ENCODE measurements around the gene RNF150. TPM values are rescaled to one million over a fixed set of nuclear protein-coding genes. Genes with fewer than 3 reads are reported as not detected.

The RNF150 gene
- total RNA-seq, 1 experiment from 2014 or later = 0.14 TPM

GRCh38 chr4:141013899-141014298 lies 119.4 kb downstream of the RNF150 start:
- no peaks in the 10 kb centered on the region for H3K4me1 Mint-ChIP-seq (ENCODE audit: low read depth, unreplicated experiment)
- H3K27me3 Mint-ChIP-seq (ENCODE audit: insufficient read depth, unreplicated experiment) = peaks cover 8% of the 10 kb centered on the region
- H3K4me1 ChIP-seq = no peaks in the 10 kb centered on the region
- ChIA-PET CTCF (no interaction called here), POLR2A (no interaction called here)
- H3K9me3 ChIP-seq = no peaks in the 10 kb centered on the region
- H3K27me3 ChIP-seq (replicated peaks; ENCODE audit: control insufficient read depth, insufficient read depth, low read length) = peaks cover 1% of the 10 kb centered on the region; the same call in 1 of the 2 replicates
- no TSS peak for BruUV-seq (replicated peaks)
- H3K36me3 ChIP-seq (ENCODE audit: control insufficient read depth, insufficient read depth, low read length) = no peaks in the 10 kb centered on the region
- intact Hi-C loops (cut with micrococcal nuclease; ENCODE audit: unreplicated experiment) = no loop called here
- DNase-seq = no peak
- no peak for TF ChIP-seq CTCF (IDR thresholded peaks at IDR 0.05; ENCODE audit: insufficient read depth in 1 of 2, low read depth in 1 of 2, low read length in 1 of 2, severe bottlenecking in 1 of 2, unreplicated experiment in 1 of 2)
- no peaks in the 10 kb centered on the region for H3K36me3 Mint-ChIP-seq (ENCODE audit: insufficient read depth, unreplicated experiment)
- H3K27ac Mint-ChIP-seq (ENCODE audit: unreplicated experiment) = no peak overlapping the region
- H3K4me3 ChIP-seq (ENCODE audit: low read depth, low read length) = no peak overlapping the region
- H3K4me3 Mint-ChIP-seq (ENCODE audit: unreplicated experiment) = no peak overlapping the region
- no peaks in the 10 kb centered on the region for H3K9me3 Mint-ChIP-seq (ENCODE audit: unreplicated experiment)

- H3K4me3 Mint-ChIP-seq (ENCODE audit: unreplicated experiment) = no peak overlapping the region
- Histone ChIP-seq H3K4me3 (ENCODE audit: low read depth, low read length) (no peak overlapping the region), H3K36me3 (ENCODE audit: control insufficient read depth, insufficient read depth, low read length) (no peaks in the 10 kb centered on the region), H3K4me1 (no peaks in the 10 kb centered on the region), H3K27me3 (replicated peaks; ENCODE audit: control insufficient read depth, insufficient read depth, low read length) (peaks cover 1% of the 10 kb centered on the region; the same call in 1 of the 2 replicates), H3K9me3 (no peaks in the 10 kb centered on the region)
- no peak overlapping the region for H3K27ac Mint-ChIP-seq (ENCODE audit: unreplicated experiment)
- no TSS peak for BruUV-seq (replicated peaks)
- H3K36me3 Mint-ChIP-seq (ENCODE audit: insufficient read depth, unreplicated experiment) = no peaks in the 10 kb centered on the region
- H3K4me1 Mint-ChIP-seq (ENCODE audit: low read depth, unreplicated experiment) = no peaks in the 10 kb centered on the region
- CTCF ChIA-PET = no interaction called here
- no peak for DNase-seq
- POLR2A ChIA-PET = no interaction called here
- H3K9me3 Mint-ChIP-seq (ENCODE audit: unreplicated experiment) = no peaks in the 10 kb centered on the region
- intact Hi-C loops (cut with micrococcal nuclease; ENCODE audit: unreplicated experiment) = no loop called here
- TF ChIP-seq CTCF (IDR thresholded peaks at IDR 0.05; ENCODE audit: insufficient read depth in 1 of 2, low read depth in 1 of 2, low read length in 1 of 2, severe bottlenecking in 1 of 2, unreplicated experiment in 1 of 2) = no peak
- peaks cover 8% of the 10 kb centered on the region for H3K27me3 Mint-ChIP-seq (ENCODE audit: insufficient read depth, unreplicated experiment)
Observed at GRCh38 chr4:141011901-141012315, 121.4 kb downstream of the RNF150 start.

- Mint-ChIP-seq H3K36me3 (ENCODE audit: insufficient read depth, unreplicated experiment) (no peaks in the 10 kb centered on the region), H3K27ac (ENCODE audit: unreplicated experiment) (no peak overlapping the region), H3K27me3 (ENCODE audit: insufficient read depth, unreplicated experiment) (peaks cover 8% of the 10 kb centered on the region), H3K4me3 (ENCODE audit: unreplicated experiment) (no peak overlapping the region), H3K4me1 (ENCODE audit: low read depth, unreplicated experiment) (no peaks in the 10 kb centered on the region), H3K9me3 (ENCODE audit: unreplicated experiment) (no peaks in the 10 kb centered on the region)
- TF ChIP-seq CTCF (IDR thresholded peaks at IDR 0.05; ENCODE audit: insufficient read depth in 1 of 2, low read depth in 1 of 2, low read length in 1 of 2, severe bottlenecking in 1 of 2, unreplicated experiment in 1 of 2) = no peak
- no TSS peak for BruUV-seq (replicated peaks)
- no peaks in the 10 kb centered on the region for H3K36me3 ChIP-seq (ENCODE audit: control insufficient read depth, insufficient read depth, low read length)
- H3K4me3 ChIP-seq (ENCODE audit: low read depth, low read length) = no peak overlapping the region
- H3K27me3 ChIP-seq (replicated peaks; ENCODE audit: control insufficient read depth, insufficient read depth, low read length) = no peaks in the 10 kb centered on the region
- H3K4me1 ChIP-seq = no peaks in the 10 kb centered on the region
- intact Hi-C loops (cut with micrococcal nuclease; ENCODE audit: unreplicated experiment) = no loop called here
- ChIA-PET CTCF (no interaction called here), POLR2A (no interaction called here)
- no peak for DNase-seq
- H3K9me3 ChIP-seq = no peaks in the 10 kb centered on the region
Observed at GRCh38 chr4:141009931-141010330, 123.3 kb downstream of the RNF150 start.

Measured in Caco-2 (cell line).